ENCODE measurements around the gene PRG2. TPM values are rescaled to one million over a fixed set of nuclear protein-coding genes. Genes with fewer than 3 reads are reported as not detected.

Gene PRG2, protein sequence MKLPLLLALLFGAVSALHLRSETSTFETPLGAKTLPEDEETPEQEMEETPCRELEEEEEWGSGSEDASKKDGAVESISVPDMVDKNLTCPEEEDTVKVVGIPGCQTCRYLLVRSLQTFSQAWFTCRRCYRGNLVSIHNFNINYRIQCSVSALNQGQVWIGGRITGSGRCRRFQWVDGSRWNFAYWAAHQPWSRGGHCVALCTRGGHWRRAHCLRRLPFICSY
- total RNA-seq (2014; rRNA removed; shearing (Covaris generic)): not detected in 2 replicates

DNA sequence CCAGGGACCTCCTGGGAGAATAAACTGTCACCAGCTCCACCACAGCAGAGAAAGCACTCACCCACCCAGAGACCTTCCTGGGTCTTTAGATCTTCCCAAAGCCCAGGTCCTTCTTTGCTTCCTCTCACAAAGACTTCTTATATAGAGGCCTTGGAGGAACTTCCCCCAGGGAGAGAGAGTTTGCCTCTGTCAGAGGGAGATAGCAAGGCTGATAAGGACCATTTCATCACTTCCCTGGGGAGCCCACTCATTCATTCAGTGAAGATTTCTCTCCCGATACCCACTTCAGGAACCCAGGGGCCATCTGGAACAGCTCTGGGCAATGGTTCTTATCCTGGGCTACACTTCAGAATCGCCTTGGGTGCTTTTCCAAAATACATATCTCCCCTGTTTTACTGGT lies at the start of gene PRG2:
TSS of gene PRG2 (minus strand) at position 116 of the 400 bp plus-strand sequence. CDS start 706 bp downstream, outside the sequence.
- DNase-seq (ENCODE audit: low read depth): no peak

DNA sequence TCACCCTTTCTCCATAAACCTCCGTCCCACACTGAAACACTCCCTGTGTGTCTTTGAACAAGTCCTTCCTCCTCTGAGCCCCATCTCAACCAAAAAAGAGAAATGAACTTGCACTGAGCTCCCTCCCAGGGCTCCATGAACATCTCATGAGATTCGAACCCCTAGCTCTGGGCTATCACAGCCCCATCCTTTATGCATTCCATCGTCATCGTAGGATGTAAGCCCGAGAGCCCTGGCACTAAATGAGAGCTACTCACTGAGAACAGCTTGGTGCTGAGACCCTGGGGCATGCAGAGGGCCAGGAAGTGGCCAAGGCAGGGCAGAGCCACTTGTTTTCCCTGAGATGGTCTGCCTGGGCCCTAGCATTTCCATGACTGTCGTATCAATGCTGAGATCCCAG lies 49.3 kb upstream of the PRG2 start:
- no peak for DNase-seq (ENCODE audit: low read depth)

DNA sequence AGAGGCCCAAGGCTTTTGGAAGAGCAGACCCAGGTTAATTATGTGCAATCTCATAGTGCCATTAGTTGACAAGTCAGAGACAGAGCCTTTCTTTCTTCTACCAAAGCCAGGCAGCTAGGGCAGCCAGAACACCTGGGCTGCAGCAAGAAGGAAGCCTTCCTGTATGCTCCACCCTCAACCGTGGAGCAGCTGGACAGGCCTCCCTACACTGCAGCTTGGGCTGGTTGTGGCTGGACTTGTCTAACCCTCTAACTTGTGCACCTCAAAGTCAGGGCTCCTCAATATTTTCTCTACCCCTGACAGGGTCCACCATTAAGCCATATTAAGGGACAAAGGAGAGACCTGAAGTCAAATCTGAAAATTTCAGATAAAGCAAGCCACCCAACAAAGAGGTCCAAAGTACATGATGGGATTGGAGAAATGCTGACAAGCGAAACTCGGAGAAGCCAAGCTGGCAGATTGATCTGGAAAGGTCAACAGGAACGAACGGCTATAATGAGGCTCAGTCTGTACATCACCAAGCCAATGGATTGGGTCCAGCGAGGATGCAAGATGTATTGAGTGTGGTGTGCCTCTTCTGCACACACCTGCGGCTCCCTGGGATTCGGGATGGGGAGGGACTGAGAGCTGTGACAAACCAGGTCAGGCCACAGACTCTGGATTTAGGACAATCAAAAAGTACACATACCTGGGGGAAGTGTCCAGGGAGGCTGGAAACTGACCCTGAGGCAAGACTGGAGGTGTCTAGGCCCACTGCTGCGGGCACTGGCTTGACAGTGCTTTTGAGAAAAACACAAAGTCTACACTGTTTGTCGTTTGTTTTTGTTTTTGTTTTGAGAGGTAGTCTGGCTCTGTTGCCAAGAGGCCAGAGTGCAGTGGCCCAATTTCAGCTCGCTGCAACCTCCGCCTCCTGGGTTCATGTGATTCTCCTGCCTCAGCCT lies 48.2 kb upstream of the PRG2 start:
- DNase-seq (ENCODE audit: low read depth): no peak

DNA sequence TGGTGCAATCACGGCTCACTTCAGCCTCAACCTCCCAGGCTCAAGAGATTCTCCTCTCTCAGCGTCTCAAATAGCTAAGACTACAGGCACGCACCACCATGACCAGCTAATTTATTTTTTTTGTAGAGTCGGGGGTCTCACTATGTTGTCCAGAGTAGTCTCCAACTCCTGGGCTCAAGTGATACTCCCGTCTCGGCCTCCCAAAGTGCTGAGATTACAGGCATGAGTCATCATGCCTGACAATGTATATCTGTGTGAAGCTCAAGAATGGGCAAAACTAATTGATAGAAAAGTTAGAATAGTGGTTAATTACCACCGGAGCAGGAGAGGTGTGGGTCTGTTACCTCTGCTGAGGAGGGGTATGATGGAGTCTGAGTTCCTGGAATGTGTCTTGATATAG lies 45.6 kb upstream of the PRG2 start:
- no peak for DNase-seq (ENCODE audit: low read depth)

DNA sequence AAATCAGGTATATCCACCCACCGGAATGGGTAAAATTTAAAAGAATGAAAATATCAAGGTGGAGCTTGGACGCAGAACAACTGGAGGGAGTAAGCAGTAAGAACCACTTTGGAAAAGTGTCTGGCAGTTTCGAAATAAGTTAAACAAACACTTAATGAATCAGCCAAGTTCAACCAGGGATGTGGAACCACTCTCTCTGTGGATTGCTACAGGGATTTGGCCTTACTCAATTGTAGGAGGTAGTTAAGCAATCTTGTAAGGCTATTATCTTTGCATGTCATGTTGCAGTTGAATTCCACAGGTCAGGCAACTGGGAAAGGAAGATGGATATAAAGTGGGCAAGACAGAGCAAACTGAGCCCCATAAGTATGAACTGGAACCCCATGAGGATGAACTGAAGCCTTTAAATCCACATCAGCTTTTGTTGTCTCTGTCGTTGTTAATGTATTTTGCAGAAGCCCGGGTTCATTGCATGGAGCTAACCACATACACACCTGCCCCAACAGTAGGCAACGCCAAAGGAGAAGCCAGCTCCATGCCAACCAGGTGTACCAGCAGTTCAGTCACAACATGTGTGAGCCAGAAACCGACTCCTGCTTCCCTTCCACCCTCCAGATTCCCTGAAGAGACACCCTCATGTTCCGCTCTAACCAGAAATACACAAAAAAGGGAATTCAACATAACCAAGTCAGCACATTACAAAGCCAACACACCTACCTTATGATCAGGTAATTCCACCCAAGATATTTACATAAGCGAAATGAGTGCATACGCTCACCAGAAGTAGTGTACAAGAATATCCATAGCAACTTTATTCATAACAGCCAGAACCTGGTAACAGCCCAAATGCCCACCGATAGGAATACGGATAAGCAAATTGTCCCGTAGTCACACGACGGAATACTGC lies 44.4 kb upstream of the PRG2 start:
- peak; percentile 81 for DNase-seq (ENCODE audit: low read depth)

DNA sequence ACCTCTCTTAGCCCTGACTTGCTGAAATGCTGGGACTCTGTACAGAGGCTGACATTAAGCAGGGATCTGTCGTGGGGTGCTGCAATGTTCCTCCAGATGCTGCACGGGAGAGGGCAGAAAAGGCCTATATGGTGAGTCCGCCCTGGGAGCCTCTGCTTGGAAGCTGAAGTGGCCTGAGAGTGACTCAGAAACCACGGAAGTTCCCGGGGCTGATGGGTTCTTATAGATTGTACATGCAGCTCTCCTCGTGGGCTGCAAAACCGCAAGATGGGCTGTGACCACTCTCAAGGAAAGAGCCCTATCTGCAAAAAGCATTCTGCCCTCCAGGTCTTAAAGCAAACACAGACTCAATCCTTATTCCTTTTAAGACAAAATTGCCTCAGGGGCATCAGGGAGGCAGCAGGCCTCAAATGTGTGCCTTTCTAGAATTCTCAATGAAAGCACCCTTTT lies 42.3 kb upstream of the PRG2 start:
- DNase-seq (ENCODE audit: low read depth): peak; percentile 91

DNA sequence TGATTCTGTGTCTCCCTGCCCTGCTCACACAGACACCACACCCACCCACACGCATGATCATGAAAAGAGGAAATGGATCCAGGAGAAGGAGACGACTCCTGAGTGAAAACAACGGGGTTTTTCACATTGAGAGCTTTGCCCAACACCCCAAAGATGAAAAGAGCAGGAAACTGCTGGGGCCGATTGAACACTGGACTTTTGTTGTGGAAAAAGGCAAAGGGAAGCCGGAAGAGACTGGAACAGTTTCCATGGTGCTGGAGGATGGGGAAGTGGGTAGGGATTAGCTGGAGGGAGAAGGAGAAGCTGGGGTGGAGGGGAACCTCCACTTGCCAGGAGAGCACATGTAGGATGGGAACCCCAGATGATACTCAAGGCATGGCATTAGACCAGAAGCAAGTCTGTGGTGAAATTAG lies 41.7 kb upstream of the PRG2 start:
- DNase-seq (ENCODE audit: low read depth): no peak

DNA sequence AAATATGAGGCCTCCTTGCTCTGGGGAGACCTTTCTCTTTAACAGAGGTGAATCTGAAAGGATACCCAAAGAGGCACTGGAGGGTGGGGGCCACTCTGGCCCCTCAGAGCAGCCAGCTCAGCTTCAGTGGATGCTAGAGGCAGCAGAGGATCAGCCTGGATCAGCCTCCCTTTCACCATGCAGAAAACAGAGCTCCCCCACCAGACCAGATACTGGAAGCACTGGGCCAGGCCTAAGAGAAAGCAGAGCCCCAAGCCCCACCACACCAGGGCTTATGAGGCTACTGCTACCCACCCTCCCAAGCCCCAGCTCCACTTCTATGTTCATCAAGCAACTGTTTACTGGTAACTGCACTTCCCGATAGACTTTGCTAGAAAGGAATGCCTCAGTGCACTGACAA lies 40.5 kb upstream of the PRG2 start:
- DNase-seq (ENCODE audit: low read depth): no peak

DNA sequence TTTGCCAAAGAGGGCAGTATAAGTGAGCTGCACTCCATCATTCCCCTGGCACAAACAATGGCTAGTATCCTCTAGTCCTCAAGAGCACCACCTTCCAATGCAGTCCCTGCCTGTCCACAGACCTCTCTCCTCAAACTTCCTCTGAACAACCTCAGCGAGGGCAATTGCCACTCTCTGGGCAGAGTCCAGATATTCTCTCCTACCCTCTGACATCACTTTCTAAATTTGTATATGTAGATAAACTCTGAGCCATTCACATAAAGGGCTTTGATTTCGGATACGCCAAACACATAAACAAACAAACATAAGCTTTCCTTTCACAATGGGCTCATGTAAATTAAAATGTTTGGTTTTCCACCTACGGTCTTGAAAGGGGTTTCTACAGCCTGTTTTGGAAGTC lies 39.5 kb upstream of the PRG2 start:
- no peak for DNase-seq (ENCODE audit: low read depth)

DNA sequence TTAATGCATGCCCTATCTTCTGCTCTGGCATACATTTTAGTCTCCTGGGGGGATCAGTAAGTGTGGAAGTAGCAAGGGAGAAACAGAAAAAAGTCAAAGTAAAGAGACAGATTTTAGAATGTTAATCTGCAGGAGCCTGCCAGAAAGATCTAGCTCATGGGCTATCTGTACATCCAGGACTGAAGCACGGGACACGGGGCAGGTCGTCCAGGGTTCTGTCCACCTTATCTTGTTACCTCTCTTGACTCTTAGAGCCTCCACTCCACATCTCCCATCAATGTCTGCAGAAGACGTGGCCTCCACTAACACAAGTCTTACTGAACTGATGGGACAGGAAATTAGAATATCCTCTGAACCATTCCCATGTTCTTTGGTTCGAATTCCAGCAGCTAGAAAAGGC lies 38.2 kb upstream of the PRG2 start:
- DNase-seq (ENCODE audit: low read depth): no peak

DNA sequence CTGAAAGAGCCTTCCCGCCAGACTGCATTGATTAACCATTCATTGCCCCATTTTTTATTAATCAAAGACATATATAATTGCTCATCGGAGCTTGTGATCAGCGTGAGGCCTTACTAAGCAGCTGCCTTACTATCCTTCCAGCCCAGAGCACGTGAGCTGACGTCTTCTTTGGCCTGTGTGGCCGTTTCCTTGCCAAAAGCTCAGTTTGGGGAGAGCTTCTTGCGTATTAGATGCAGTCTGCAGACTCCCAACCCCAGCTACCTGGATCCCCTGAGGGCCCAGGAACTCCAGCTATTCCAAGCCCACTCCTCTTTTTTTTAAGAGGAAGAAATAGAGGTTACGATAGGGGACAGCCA lies 37.3 kb upstream of the PRG2 start:
- DNase-seq (ENCODE audit: low read depth): no peak

DNA sequence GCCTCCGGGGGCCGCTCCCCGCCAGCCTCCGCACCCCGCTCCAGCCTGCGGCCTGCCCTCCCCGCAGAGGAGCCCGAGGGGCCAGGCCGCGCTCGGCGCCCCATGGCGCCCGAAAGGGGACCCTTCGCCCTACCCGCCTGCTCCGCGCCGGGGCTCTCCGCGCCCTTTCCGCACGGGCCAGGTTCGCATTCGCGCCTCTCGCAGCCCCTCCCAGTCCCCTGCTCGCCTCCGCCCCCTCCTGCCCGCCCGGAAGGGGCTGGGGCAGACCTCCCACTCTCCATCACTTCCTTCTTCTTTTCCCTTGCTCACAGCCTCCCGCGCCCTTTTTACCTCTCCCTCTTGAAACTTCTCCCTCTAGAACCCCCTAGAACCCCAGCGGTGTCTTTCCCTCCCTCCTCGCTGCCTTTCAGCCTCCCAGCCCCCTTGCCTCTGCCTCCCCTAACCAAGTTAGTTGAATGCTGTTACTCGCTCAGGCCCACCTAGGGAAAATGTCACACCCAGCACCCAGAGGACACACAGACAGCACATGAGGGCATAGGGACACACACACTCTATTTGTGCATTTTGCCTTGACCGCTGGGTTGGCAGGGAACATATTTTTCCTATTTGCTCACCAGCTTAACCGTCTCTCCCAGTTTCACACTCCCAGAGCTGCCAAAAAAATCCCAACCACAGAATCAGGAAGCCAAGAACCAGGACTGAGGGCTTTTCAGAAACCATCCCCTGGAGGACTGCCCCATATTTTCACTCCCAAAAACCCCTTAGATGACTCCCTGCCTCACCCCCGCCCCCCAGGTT lies 36.7 kb upstream of the PRG2 start, which contains the start of gene SLC43A3:
TSS of gene SLC43A3 (minus strand) at position 193 of the 798 bp plus-strand sequence. CDS start 949 bp downstream, outside the sequence.
- peak; percentile 92 for DNase-seq (ENCODE audit: low read depth)

DNA sequence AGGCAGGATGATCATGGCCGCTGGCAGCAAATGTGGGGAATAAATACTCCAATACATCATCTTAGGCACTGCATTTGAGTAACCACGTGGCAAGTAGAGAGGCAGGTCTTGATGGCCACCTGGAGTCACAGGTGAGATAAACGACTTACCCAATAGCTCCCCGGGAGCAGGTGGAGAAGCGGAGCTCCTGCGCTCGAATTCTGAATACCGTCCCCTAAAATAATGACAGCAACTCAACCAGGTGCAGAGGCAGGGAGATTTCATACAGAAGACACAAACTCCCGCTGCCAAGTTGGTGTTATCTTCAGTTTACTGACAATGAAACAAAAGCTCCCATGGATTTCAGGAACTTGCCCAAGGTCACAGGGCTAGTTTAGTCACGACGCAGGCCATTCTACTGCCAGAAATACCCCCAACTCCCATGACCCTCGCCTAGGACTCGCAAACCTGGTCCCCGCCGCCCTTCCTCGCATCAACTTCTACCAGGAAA lies 36.0 kb upstream of the PRG2 start:
- no peak for DNase-seq (ENCODE audit: low read depth)

DNA sequence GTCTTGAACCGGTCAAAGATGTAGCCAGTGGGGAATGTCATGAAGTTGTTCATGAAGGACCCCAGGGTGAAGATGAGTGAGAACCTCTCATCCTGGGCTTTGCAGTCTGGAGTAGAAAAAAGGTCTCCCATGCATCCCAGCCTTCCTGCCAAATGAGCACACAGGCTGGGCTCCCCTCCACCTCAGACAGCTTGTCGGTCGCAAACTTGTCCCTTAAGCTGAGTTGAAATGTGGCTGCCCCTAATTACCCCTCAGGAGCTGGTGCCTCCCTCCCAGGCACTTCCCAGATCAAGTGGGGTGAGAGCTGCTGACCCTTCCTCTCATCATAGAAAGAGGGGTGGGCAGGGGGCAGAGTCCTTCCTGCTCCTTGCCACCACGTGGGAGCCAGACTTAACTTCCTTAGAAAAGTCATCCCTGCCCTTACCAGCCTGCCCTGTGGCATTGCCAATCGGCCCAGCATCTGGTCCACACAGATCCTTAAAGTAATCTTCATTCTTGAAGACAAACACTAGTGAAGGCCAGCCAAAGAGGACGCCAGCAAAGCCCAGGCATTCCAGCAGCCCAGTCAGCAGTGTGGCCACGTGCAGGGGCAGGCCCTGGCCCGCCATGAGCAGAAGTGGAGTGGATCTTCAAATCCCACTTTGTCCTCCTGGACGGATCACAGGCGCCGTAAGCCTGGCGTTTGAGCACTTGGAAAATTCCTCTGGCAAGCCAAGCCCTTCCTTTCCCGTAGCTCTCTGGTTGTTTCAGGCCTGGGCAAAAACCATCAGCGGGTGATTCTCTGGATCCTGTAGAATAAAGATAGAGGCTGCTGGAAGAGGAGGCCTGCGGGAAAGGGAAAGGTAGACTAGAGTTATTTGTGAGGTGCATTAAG lies 35.4 kb upstream of the PRG2 start:
- DNase-seq (ENCODE audit: low read depth): peak; percentile 48

DNA sequence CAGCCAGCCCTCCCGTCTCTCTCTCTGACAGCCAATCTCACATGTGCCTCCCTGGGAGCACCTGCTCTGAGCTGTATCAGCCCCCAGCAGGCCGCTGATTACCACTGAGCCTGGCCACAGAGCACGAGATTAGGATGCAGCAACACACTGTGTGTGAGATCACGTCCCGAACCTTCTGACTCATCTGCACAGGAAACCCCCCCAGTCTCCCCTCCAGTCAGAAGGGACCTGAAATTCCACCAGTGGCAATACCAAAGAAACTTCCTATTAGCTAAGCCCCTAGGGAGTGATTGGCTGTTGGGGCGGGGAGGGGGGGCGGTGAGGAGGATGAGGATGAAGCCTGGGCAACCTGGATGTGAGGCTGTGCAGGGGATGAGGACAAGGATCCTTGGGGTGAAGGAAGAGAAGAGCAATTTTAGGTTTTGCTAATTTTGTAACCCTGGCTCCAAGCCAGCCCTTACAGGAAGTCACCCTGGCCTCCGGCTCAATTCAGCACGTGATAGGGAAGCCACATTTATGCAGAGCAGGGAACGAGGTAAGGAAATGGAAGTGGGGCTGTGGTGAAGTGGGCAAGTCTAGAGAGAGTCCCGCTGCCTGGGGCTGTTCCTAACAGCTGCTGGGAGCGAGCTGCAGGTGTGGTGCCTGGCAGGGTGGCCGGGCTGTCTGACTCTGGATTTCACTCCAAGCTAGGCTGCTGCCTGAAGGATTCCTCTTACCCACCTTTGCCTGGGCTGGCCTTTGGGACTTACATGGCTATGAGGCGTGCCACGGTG lies 34.5 kb upstream of the PRG2 start:
- DNase-seq (ENCODE audit: low read depth): peak; percentile 97

DNA sequence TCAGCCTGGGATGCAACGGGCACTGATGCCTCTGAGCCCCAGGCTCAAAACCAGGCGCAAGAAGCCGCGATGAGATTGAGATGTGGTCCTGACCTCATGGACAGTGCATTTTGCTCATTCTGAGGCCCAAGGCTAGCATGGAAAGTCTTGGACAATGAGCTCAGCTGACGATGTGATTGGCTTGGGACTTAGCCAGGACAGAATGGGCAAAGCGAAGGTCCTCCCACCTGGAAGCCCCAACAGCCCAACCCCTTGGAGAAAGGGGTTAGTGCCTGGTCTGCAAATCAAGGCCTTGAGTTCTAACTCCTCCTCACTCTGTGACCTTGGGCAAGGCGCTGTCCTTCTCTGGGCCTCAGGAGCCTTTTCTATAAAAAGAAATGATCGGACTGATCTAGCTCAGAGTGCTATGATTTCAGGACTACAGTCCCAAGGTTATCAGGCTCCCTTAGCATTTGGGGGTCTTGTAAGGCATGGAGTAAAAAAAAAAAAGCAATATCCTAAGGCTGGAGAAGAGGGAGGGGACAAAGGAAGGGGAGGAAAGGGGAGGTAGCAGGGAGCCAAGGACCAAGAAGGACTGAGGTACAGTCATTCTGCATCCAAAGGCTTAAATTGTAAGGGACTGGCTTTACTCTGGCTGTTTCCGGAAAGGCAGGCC lies 33.8 kb upstream of the PRG2 start:
- DNase-seq (ENCODE audit: low read depth): no peak

DNA sequence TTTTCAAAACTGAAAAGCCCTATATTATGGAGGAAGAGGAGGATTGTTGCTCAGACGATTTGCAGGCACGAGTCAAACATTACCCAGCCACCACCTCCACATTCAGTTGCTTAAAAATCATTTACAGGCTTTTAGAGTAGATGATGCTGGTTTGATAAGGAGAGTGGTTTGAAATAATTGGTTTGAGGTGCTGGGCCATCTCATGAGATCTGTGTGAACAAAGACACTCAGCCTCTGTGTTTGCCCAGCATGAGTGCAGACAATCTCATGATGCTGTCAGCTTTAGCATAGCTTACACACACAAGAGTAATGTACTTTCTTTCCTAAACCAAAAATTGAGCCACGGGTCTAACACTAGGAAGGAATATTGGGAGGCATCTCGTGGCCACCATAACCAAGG lies 32.2 kb upstream of the PRG2 start:
- DNase-seq (ENCODE audit: low read depth): no peak

DNA sequence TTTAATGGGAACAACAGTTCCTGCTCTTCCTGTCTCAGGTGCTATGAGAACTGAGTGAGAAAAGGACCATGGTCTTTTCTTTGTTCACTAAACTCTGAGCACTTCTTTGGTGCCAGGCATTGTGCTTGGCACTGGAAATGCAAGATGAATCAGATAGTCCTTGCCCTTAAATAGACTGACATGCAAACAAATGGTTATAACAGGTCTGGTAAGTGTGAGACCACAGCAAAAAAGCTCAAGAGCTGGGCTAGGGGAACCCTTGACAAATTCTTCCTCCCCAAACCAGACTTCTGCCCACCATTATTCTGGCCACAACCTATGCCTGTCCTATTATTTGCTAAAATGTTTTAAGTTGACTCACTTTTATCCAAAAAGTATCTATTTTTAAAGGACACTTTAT lies 31.4 kb upstream of the PRG2 start:
- DNase-seq (ENCODE audit: low read depth): no peak

DNA sequence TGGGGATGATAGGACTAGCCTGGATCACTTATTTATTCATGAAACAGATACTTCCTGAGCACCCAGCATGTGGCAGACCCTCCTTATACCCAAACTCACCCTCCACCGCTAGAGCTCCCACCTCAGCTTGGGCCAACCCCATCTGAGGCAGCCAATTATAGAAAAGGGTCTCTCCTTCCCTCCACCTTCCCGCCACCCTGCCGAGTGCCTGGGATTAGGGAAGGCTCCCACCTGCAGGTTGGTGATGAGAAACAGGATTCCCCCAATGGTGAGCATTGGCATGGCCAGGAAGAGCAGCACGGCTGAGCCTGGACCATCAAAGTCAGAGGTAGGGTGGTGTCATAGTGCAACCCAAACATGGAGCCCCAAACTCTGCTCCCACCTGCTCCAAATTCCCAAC lies 30.6 kb upstream of the PRG2 start:
- DNase-seq (ENCODE audit: low read depth): no peak
